ENCODE data around the gene AKR1A1.

- TF ChIP-seq POLR2A (IDR thresholded peaks at IDR 0.05) = no peak
- no peak for TF ChIP-seq CTCF (IDR thresholded peaks at IDR 0.05)
Observed at GRCh38 chr1:45589861-45590260, 39.2 kb downstream of the AKR1A1 start.
